KMS-11 (cell line): Measurements from ENCODE around the gene NUB1.

Experiments used
- H2AFZ ChIP-seq: fragments of 200-600 bp; sonication (generic); 2 replicates; pipeline ENCODE4 v1.6.1; 2016; ENCODE audit warnings: antibody characterized with exemption, mixed run types, low read depth
- H3K27ac ChIP-seq: fragments of 200-600 bp; sonication (generic); 2 replicates; pipeline ENCODE4 v1.6.1; 2016; ENCODE audit warnings: mild to moderate bottlenecking, mixed run types
- H3K27me3 ChIP-seq: fragments of 200-600 bp; sonication (generic); 2 replicates; pipeline ENCODE4 v1.6.1; 2017; ENCODE audit warnings: mild to moderate bottlenecking, low read depth, mixed run types, moderate library complexity; ENCODE audit not compliant: insufficient read depth
- H3K36me3 ChIP-seq: fragments of 200-600 bp; sonication (generic); 2 replicates; pipeline ENCODE4 v1.6.1; 2017; ENCODE audit warnings: mild to moderate bottlenecking, mixed run types; ENCODE audit not compliant: insufficient read depth
- H3K4me1 ChIP-seq: fragments of 200-600 bp; sonication (generic); 2 replicates; pipeline ENCODE4 v1.6.1; 2016; ENCODE audit warnings: mild to moderate bottlenecking, low read depth, mixed run types; ENCODE audit not compliant: poor library complexity, severe bottlenecking
- H3K4me2 ChIP-seq: fragments of 200-600 bp; sonication (generic); 2 replicates; pipeline ENCODE4 v1.7.0; 2016; ENCODE audit warnings: mild to moderate bottlenecking, mixed run types
- H3K4me3 ChIP-seq: fragments of 200-600 bp; sonication (generic); IDR thresholded peaks from 2 replicates; pipeline ENCODE4 v1.6.1; 2017; ENCODE audit warnings: low read depth, low read length, mixed read lengths; ENCODE audit not compliant: insufficient read depth
- H3K79me2 ChIP-seq: fragments of 200-600 bp; sonication (generic); 2 replicates; pipeline ENCODE4 v1.6.1; 2016; ENCODE audit warnings: low read depth, mixed run types; ENCODE audit not compliant: insufficient read depth
- H3K9ac ChIP-seq: fragments of 200-600 bp; sonication (generic); 2 replicates; pipeline ENCODE4 v1.6.1; 2016; ENCODE audit warnings: mild to moderate bottlenecking, mixed run types
- H4K20me1 ChIP-seq: fragments of 200-600 bp; sonication (generic); 2 replicates; pipeline ENCODE4 v1.6.1; 2016; ENCODE audit warnings: mild to moderate bottlenecking, mixed run types; ENCODE audit not compliant: insufficient read depth
- CTCF ChIP-seq: fragments of 200-600 bp; sonication (generic); conservative IDR thresholded peaks from 2 replicates; pipeline ENCODE4 v1.6.1; 2017; ENCODE audit warnings: low read depth, mild to moderate bottlenecking, antibody characterized with exemption, low read length, moderate library complexity, mixed read lengths

Gene NUB1

GRCh38 chr7:151361193-151361959 is 19.8 kb downstream of the NUB1 start:
- Histone ChIP-seq H3K4me2 (no peak overlapping the region), H3K4me1 (peaks cover 1% of the 10 kb centered on the region), H3K27me3 (no peaks in the 10 kb centered on the region), H3K27ac (no peak overlapping the region), H3K4me3 (no peak overlapping the region), H2AFZ (no peak overlapping the region), H3K9ac (no peak overlapping the region), H4K20me1 (no peaks in the 10 kb centered on the region), H3K36me3 (0 out of 2 replicates have a peak, but pooled peaks cover 5% of the 10 kb centered on the region), H3K79me2 (no peaks in the 10 kb centered on the region)
- no peak for TF ChIP-seq CTCF

- Histone ChIP-seq H3K4me3 (no peak overlapping the region), H3K27me3 (no peaks in the 10 kb centered on the region), H3K4me2 (no peak overlapping the region), H3K9ac (no peak overlapping the region), H2AFZ (no peak overlapping the region), H3K27ac (no peak overlapping the region), H4K20me1 (no peaks in the 10 kb centered on the region), H3K36me3 (no peaks in the 10 kb centered on the region), H3K4me1 (peaks cover 19% of the 10 kb centered on the region), H3K79me2 (no peaks in the 10 kb centered on the region)
- no peak for TF ChIP-seq CTCF
Observed at GRCh38 chr7:151363182-151363581, 21.6 kb downstream of the NUB1 start.

GRCh38 chr7:151366166-151366879 is 24.7 kb downstream of the NUB1 start:
- Histone ChIP-seq H4K20me1 (no peaks in the 10 kb centered on the region), H3K27me3 (no peaks in the 10 kb centered on the region), H2AFZ (no peak overlapping the region), H3K4me2 (no peak overlapping the region), H3K4me1 (peaks cover 36% of the 10 kb centered on the region), H3K27ac (no peak overlapping the region), H3K79me2 (no peaks in the 10 kb centered on the region), H3K9ac (no peak overlapping the region), H3K36me3 (no peaks in the 10 kb centered on the region), H3K4me3 (no peak overlapping the region)
- TF ChIP-seq CTCF = no peak

GRCh38 chr7:151366880-151367222 is 25.2 kb downstream of the NUB1 start:
- Histone ChIP-seq H3K4me2 (peak overlapping the region; percentile 34; the same call in 1 of the 2 replicates), H3K27me3 (no peaks in the 10 kb centered on the region), H4K20me1 (no peaks in the 10 kb centered on the region), H3K79me2 (no peaks in the 10 kb centered on the region), H3K27ac (no peak overlapping the region), H2AFZ (no peak overlapping the region), H3K4me1 (peaks cover 36% of the 10 kb centered on the region), H3K9ac (no peak overlapping the region), H3K36me3 (no peaks in the 10 kb centered on the region), H3K4me3 (no peak overlapping the region)
- no peak for TF ChIP-seq CTCF
